DMS153 treated with DMSO at 0.1 percent for 48 hours (cell line): Measurements from ENCODE around the gene HIC2.
"Not testable (repeated sequence)": the region's sequence is repeated elsewhere in the genome, so short reads cannot be mapped to it uniquely, and the experiment has no call there.

Experiments
- DNase-seq: peaks from one replicate; lab custom pipeline; 2025; ENCODE audit not compliant: unreplicated experiment; lab: John Stamatoyannopoulos, UW

Gene HIC2

DNA sequence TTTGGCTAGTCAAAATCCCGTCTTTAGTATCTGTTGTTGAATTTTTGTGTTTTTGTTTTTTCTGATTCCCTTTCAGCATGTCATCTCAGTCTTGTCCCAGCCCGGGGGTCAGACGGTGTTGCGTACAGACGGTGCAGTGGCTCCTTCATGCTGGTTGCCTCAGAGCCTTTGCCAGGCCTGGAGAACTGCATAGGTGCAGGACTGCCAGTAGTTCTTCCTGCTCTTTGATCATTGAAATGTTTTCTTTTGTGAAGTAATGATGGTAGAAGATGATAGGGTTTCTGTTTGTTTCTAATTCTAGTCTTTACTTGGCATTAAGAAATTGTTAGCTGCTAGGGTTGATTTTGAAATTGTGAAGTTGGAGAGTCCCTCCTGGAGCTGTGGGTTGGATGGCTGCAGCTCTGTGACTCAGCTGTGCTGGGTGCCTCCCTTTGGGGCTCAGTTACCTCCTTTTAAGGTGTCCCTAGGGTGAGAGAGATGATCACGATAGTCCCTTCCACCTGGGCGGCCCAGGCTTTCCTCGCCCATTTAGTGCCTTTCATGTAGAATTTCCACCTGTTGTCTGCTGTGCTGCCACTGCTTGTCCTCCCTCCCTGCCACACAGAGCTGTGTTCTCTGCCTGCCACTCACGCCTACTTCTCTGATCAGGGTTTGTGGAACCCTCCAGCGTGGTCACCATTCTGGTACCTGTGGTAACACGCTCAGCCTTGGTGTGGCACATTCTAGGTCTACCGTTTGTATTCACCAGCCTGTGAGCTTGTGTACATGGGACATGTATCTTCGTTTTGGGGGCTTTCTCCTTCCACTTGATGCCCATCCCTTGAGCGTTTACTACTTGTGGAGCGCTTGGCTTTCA is 17.4 kb downstream of the HIC2 start:
- DNase-seq = not testable (repeated sequence)

DNA sequence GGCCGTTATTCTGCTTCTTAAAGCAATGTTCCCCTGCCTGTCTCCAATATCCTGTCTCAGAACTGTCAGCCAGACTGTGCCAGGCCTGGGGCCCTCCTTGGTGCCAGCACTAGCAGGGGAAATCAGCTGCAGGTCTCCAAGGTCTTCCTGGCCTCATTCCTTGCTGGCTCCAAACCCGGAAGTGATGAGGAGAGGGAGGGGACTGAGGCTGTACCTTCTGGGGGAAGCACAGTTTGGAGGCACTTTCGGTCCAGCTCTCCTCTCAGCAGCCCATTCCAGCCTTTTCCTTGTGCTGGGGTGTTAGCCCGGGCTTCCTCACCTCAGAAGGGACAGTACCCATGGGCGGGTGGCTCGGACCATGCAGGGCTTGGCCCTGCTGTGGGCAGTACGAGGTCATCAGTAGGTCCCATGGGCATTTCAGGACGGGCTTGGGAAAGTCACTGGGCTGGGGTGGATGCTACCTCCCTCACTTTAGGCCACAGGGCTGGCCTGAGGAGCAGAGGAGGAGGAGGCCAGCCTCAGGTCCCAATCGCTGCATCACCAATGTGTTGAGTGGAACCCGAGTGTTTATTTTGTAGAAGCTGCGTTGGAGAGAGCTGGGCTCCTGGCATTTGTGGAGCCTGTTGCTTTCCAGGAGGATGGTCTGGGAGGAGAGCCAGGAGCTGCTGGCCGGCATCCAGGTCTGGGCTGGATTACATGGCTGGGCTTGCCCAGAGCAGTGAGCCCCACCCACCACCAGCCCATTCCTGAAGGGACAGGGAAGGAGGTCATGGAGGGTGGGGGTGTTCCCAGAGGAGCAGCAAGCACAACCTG is 19.0 kb downstream of the HIC2 start:
- DNase-seq = not testable (repeated sequence)

DNA sequence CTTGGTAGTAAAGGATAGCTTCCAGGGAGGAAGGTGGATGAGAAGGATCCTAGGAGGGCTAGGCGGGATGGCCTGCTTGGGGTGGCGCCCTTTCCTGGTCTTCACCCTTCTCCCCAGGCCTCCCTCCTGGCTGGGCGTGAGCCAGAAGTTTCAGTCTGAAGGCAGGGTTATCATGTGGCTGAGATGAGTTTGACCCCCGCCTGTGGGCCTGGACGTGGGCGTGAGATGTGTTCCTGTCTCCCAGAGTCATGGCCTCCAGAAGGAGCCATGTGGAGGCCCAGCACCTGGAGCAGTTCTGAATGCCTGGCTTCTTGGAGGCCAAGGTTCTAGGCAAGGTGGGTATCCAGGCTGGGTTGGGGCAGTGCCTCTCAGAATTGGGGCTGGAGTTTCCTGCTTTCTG is 20.8 kb downstream of the HIC2 start:
- not testable (repeated sequence) for DNase-seq

DNA sequence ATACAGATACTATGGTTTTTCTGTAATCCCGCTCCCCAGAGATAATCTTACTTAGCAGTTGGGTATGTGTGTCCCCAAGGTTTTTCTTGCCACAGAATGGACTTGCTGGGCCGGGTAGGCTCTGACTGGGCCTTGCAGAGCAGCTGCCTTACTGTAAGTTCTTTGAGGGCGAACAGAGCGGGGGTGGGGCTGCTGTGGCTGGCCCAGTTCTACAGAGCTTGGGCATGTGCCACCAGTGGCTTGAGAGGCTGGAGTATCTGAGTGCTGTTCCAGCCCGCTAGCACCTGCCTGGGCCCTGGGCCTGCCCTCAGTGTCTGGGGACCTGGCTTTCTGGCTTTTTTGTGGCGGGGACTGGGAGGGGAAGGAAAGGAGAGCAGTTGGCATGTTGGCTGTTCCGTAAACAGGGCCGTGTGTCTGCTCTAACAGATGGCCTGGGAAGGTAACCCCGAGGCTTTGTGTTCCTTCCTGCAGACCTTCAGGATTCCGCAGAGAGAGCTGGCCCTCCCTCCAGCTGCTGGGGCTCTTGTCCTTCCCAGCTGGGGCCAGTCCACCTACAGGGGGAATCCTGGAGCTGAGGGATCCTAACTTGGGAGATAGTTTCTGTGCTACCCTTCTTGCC is 23.0 kb downstream of the HIC2 start:
- DNase-seq = not testable (repeated sequence)

DNA sequence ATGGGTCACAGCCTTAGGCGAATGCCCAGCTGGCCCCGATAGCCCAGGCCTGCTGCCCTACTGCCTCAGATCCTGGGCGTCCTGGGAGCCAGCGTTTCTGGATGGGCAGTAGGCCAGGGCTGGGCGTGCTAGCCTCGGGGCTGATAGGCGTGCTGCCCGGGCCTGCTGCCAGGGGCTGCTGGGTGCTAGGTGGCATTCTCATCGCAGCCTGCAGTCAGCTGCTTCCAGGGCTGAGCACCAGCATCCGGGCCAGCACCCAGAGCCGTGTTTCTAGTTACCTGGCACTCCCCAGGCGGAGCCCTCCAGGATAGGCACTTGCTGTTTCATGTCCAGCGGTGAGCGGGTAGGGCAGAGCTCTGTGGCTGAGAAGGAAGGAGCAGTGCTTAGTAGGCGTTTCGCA is 23.5 kb downstream of the HIC2 start:
- not testable (repeated sequence) for DNase-seq

DNA sequence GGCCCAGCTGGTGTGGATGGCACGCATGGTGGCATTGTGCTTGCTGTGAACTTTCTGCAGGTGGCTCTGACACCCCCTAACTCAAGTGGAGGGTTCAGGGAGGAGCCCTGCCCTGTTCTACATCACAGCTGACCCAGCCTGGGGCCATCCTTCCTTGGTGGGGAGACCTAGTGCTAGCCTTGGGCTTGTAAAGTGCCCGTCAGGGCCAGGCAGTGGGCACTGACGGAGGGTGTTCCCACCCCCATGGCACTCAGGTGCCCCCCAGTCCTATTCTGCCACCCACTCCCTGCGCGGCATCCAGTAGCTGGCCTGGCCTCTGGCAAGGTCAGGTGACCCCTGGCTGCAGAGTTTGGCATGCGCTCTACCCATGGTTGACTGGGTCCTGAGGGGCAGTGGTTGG is 24.0 kb downstream of the HIC2 start:
- not testable (repeated sequence) for DNase-seq

DNA sequence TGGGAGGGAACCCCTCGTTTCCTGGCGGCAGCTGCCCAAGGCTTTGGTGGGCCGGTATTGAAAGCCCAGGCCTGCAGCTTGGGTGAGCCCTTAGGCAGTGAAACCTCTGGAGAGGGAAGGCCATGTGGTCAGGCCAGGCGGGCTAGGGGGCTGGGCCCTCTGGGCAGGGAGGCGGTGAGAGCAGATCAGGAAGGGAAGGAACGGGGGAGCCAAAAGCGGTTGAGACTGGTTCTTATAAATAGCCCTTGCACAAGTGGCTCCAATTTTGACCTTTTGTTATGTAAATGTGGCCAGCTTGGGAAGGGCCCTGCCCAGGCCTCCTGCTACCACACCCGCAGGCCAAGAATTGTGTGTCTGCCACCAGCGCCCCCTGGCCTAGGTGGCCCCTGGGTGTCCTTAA is 25.0 kb downstream of the HIC2 start:
- not testable (repeated sequence) for DNase-seq

DNA sequence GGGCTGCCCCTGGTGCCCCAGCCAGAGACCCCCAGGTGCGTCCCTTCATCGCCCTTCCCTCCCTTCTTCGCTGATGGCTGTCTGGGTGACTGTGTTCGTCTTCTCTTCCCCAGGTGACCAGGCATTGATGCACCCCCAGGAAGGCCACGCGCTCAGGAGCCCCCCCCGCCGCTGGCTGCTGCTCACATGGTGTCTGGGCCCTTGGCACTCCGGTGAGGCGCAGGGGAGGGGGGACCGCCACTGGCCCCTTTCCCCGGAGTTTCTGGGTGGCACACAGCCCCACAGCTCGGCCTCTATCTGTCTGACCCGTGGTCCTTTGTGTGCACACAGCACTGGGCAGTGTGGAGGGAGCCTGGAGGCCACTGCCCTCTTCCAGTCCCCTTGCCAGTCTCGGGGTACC is 25.5 kb downstream of the HIC2 start:
- DNase-seq = not testable (repeated sequence)

DNA sequence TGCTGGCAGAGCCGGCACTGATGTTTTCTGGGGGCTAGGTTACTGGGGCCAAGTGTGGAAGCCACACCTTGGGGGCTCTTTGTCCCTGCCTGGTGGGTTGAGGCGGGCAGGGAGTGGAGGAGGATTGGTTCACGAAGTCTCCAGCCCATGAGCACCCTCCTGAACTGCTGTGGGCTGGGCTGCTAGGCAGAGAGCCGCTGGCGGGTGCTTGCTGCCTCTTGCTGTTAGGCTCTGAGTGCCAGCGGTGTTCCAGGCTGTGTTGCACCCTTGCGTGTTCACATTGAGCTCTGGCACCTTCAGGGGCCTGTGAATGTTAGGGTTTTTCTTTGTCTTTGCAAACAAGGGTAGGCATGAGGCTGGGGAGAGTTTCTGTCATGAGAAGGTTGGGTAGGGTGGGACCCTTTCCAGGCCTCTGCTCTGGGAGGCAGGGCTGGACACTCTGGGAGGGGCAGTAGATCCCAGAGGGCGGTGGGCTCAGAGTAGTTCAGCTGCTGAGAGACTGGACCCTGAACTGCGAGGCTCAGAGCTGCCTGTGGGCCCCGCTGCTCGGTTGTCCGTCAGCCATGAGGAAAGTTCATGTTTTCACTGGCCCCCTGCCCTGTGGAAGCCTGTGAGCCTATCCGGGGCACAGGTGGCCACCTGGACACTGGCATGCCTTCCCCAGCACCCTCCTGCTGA is 26.0 kb downstream of the HIC2 start:
- no peak for DNase-seq

DNA sequence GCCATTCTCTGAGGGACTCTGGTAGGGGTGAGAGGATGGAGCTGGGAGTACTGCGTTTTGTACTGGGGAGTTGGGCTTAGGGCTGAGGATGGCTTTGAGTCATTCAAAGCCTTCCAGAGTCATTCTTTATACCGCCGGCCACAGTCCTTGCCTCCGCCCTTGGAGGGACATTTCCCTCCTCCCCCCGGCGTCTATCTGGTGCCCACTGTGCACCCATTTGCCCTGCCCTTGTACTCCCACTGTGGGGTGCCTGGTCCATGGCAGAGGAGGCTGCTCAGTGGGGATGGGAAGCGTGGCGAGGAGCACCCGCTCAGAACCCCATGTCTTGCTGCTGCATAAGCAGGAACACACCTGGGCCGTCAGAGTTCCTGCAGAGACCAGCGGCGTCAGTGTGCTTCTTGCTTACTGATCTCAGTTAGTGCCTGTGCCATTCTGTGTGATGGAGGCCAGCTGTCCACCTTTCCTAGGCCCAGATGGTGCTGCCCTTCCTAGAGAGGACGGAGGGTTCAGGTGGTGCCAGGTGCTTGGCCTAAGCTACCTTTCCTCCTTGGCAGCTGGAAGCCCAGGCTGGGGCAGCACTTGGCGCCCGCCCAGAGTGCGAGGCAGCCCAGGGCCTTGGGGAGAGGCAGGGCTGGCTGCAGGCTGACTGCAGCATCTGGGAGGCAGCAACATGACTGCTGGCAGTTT is 26.7 kb downstream of the HIC2 start:
- no peak for DNase-seq

DNA sequence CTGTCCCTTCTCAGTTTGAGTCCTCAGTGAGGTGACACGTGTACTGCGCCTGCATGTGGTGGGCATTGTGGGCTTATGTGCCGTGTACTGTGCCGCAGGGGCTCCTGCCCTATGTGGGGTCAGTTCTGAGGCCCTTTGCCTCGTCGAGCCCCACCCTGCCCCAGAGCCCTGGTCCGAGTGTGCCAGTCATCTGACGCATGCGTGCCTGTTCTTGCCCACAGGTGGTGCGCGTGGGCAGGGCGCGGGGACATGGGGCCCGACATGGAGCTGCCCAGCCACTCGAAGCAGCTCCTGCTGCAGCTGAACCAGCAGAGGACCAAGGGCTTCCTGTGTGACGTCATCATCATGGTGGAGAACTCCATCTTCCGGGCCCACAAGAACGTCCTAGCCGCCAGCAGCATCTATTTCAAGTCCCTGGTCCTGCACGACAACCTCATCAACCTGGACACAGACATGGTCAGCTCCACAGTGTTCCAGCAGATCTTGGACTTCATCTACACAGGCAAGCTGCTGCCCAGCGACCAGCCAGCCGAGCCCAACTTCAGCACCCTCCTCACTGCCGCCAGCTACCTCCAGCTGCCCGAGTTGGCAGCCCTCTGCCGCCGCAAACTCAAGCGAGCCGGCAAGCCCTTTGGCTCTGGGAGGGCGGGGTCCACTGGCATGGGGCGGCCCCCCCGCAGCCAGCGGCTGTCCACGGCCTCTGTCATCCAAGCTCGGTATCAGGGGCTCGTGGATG is 27.7 kb downstream of the HIC2 start:
- DNase-seq = no peak

DNA sequence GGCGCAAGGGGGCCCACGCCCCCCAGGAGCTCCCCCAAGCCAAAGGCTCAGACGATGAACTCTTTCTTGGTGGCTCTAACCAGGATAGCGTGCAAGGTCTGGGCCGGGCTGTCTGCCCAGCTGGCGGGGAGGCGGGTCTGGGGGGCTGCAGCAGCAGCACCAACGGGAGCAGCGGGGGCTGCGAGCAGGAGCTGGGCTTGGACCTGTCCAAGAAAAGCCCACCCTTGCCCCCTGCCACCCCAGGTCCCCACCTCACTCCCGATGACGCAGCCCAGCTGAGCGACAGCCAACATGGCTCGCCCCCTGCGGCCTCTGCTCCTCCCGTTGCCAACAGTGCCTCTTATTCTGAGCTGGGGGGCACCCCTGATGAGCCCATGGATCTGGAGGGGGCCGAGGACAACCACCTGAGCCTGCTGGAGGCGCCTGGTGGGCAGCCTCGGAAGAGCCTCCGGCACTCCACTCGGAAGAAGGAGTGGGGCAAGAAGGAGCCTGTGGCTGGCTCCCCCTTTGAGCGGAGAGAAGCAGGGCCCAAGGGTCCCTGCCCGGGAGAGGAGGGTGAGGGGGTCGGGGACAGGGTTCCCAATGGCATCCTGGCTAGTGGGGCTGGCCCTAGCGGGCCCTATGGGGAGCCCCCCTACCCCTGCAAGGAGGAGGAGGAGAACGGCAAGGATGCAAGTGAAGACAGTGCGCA is 28.4 kb downstream of the HIC2 start:
- no peak for DNase-seq

DNA sequence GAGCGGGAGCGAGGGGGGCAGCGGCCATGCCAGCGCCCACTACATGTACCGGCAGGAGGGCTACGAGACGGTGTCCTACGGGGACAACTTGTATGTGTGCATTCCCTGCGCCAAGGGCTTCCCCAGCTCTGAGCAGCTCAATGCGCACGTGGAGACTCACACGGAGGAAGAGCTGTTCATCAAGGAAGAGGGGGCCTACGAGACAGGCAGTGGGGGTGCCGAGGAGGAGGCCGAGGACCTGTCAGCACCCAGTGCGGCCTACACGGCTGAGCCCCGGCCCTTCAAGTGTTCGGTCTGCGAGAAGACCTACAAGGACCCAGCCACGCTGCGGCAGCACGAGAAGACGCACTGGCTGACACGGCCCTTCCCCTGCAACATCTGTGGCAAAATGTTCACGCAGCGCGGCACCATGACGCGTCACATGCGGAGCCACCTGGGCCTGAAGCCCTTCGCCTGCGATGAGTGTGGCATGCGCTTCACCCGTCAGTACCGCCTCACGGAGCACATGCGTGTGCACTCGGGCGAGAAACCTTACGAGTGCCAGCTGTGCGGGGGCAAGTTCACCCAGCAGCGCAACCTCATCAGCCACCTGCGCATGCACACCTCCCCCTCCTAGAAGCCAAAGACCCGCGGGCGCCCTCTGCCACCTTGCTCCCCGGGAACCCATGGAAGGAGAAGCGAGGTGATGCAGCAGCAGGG is 29.1 kb downstream of the HIC2 start:
- no peak for DNase-seq

DNA sequence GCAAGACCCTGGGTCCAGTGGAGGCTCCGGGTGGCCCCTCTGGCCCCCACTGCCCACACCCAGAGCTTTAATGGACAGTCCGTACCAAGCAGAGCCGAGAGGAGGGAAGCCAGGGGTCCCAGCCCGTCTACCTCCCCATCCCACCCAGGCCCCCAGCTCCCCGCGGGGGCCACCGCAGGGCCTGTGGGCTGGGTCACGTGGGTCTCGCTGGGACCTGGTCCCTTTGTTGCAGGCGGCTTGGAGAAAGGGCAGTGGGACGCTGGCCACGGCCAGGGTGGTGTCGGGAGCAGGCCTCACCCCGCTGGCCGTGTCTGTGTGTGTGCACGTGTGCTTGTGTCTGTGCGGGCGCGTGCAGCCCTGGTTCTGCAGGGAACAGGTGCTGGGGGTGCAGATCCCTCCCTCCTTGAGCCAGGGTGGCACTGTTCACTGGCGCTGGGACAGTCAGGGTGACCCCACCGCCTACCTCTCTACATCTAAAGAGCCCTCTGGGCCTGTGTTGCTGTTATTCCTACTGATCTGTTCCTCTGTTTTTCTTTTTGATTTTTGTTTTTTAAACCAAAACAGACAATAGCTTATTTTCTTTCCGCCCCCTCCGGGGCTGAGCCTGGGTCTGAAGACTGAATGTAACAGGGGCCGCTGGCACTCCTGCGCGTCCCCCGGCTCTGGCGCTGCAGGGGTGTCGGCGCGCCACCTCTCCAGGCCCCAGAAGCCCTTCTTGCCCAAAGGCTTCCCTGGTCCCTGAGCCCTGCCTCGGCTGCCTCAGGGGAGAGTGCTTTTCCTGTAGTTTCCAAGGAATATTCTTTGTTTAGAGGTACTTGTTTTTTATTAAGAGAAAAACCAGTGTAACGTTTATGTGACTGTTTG is 29.9 kb downstream of the HIC2 start:
- DNase-seq = no peak

DNA sequence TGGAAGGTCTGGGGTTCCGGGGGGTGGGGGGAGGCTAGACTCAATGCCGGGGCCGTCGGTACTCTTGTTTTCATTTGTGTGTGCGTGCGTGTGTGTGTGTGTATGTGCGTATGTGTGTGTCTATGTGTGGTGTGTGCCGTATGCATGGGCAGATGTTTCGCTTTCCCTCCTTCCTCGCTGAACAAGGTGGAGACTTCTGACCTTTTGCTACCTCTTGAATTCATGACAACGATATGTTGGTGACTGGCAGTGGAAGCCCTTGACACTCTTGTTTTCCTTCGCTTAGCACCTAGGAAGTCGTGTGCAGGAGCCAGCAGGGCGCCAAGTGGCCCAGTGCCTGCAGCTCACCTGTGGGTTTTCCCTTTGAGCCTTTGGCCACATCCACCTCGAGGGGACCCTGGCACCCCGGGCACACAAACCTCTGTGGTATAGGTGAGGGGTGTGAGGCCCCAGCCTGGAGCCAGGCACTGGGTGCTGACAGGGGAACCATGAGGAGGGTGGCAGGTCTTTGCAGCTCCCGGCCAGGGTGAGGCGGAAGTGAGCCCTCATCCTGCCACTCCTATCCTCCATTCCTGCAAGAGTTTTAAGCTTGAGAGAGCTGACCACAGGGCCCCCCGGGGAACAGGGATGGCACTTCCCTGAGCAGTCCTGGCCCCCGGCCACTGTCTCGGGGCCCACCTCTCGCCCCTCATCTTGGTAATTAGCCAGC is 30.7 kb downstream of the HIC2 start:
- no peak for DNase-seq

DNA sequence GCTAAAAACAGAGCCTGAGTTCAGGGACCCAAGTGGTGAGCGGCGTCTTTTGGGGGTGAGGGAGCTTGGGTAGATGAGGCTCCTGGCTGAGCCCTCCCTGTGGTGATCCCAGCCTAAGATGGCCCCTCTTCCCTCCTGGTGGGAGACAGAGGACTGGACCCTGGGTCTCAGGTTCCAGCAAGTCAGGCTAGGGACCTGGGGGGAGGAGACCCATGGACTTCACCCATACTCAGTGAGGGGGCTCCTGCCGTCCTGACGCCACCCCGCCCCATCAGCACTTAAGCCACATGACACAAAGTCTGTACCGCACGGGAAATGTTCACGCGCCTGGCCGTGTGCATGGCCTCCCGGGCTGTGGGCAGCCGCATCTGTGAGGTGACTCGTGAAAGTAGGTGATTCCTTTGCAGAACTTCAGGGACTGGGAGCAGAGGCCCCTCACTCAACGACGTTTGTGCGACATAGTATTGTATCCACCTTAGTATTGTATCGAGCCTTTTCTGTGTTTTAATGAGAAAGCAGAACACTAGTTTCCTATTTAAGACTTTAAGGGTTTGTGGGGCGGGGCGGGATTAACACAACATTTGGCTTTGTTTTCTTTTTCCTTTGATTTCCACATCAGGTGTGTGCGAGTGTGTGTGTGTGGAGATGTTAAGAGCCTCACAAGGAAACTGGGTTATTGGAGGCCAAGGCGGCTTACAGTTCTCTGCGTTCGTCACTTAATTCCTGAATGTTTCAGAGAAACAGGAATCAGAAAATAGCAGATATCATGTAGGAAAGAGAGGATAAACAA is 31.7 kb downstream of the HIC2 start:
- no peak for DNase-seq
